VCaP (cell line): Measurements from ENCODE around the gene GH1.

Experiments used
- H3K27ac ChIP-seq: fragments of 450-650 bp; 2 replicates; pipeline ENCODE4 v1.5.1; 2017
- CTCF ChIP-seq: fragments of 450-650 bp; conservative IDR thresholded peaks from 2 replicates; pipeline ENCODE4 v1.5.1; 2017; ENCODE audit warnings: mild to moderate bottlenecking, moderate library complexity

Gene GH1

DNA sequence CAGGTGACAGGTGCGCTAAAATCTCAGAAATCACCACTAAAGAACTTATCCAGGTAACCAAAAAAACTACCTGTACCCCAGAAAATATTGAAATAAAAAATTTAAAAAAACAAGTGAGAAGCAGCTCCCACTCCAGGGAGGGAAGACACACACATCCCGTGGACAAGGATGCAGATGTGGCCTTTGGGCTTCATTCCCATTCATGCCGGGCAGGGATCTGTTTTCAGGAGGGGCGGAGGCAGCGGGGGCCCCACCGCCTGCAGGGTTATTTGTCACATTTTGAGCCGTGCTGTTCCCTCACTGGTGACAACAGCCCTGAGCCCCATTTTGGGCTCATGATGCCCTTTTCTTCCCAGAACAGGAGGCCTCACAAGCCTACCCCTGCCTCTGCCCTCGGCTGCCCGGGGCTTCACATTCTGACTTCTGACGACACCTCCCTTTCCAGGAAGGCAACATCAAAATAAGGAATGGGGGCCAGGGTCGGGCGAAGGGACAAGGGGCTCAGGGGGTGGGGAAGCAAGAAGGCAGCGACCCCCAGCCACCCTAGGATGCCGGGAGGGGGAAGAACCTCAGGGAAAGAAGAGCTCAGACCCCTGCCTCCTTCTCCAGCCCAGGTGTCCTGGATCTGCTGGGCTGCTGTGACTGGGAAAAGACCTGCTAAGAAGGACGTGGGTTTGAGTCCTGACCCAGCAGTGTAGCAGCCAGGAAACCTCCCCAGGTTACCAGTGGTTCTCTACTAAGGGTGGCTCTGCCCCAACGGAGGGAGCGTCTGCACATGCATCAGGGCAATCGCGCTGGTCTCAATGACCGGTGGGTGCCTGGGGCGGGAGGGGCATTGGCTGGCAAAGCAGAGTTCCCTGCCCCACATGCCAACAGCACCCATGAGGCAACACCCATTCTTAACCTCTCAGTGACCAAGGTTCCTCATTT, 15.8 kb upstream of the GH1 start:
- no peak for TF ChIP-seq CTCF
- no peak overlapping the region for H3K27ac ChIP-seq

GRCh38 chr17:63933598-63933997, 15.0 kb upstream of the GH1 start:
- TF ChIP-seq CTCF = no peak
- H3K27ac ChIP-seq = no peak overlapping the region

DNA sequence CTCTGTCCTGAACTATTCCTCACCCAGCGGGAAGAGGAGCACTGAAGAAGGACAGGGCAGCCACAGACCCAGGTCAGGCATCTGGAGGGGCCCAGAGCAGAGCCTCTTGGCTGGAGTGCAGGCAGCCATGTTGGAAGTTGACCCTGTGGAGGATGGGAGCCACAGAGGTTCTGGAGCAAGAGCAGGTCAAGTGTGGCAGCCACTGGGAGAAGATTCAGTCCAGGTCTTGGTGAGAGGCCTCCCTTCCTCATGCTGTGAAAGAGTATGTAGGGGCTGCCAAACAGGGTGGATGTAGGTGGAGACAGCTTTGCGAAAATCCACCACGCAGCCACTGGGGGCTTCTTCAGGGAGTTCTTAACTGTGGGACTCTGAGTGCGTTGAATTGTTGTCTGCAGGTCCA, 14.1 kb upstream of the GH1 start:
- no peak for TF ChIP-seq CTCF
- no peak overlapping the region for H3K27ac ChIP-seq

- no peak within 1 kb of the TSS for H3K27ac ChIP-seq
- TF ChIP-seq CTCF = no peak
Measured at GRCh38 chr17:63931981-63932561, 13.4 kb upstream of the GH1 start, which contains the start of gene CD79B. TSS of gene CD79B (minus strand) at chr17:63932331. CDS start at chr17:63932261, 70 bp downstream.

GRCh38 chr17:63930951-63931575, 12.4 kb upstream of the GH1 start:
- H3K27ac ChIP-seq = no peak overlapping the region
- TF ChIP-seq CTCF = no peak

- H3K27ac ChIP-seq = no peak overlapping the region
- TF ChIP-seq CTCF = no peak
Measured at GRCh38 chr17:63929860-63930766, 11.5 kb upstream of the GH1 start.
